NCI-H446 treated with DMSO at 0.1 percent for 48 hours (cell line): ENCODE data around the gene CNOT6L.

Experiments
- DNase-seq: peaks from one replicate; lab custom pipeline; 2025; lab: John Stamatoyannopoulos, UW

The CNOT6L gene

DNA sequence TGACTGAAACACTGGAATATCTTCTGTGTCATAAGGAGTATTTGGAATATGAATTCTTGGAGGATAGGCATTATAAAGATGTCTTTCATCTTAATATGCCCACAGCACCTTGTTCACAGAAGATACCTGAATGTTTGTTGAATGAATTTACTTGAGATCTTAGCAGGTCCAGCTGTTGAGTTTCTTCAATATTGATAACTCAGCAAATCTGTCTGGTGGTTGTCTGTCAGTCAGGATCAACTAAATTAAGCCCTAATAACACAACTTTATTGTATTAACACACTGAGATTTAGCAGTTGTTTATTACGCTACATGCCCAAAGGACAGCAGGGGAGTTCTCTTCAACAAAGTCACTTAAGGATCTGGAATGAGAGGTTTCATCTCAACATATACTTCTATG, 106.5 kb downstream of the CNOT6L start:
- no peak for DNase-seq

GRCh38 chr4:77711469-77711868, 107.7 kb downstream of the CNOT6L start:
- no peak for DNase-seq

GRCh38 chr4:77710684-77711083, 108.5 kb downstream of the CNOT6L start:
- no peak for DNase-seq

DNA sequence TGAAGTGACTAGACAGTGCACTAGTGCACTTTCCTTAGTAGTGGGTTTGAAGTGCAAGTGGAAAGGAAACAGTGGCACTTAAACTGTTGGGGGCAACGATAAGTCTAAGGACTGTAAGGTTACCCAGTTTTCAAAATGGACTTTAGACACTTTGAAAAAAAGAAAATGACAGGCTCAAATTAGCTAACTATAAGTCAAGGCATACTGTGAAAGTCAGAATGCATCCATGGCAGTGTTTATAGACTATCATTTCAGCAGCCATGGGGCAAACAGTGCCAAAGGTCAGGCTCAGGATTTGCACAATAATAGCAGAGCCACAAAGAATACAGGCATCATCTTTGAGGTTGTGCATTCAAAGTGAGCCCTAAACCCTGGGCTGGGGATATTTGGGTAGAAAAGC, 109.1 kb downstream of the CNOT6L start:
- no peak for DNase-seq

DNA sequence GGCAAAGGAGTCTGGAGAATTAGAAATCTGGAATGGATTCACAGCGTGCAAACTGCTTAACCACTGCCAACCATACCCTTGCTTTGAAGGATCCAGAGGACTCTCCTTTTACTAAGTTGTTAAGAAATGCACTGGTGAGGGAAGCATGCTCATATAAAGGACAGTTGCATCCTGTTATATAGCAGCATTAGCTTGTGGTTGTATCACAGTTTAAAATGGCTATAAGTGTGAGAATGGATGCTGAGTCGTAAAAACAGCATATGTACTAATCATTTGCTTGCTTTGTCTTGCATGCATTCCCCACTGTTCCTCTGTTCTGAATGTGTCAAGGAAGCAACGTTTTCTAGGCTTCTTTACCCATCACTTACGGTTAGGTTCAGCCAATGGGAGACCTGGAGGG, 112.5 kb downstream of the CNOT6L start:
- no peak for DNase-seq

DNA sequence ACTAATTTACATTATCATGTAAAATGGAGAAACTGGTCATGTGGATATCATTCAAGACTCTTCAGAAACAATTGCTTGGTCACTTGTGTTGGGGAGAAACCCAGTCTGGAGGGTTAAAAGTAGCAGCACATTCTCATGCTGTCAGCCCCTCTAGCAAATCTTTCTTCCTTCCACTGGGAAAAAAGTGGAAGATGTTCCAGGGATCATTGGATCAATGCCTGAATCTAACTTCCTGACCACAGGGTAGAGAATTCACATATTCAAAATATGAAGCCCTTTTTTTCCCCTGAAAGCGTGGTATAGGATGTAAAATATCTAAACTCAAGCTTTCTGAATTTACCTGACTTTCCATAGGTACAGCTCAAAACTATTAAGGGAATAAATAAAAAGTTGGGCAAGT, 115.5 kb downstream of the CNOT6L start:
- no peak for DNase-seq

DNA sequence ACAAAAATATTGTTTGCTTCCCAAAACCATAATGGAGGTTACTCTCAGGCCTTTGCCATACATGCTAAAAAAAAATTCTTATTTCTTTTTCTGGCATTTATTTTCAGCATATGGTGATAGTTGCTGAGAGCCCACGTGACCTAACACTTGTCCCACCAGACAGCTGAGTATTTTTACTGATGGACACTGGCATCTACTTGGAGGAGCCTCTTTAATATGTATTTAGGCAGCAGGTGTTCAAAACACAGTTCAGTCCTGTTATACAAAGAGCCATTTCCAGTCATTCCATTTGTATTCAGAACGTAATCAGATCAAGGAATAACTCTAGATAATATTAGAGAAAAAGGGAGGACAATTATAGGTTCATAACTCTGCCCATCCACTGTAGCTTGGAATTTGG, 118.0 kb downstream of the CNOT6L start:
- DNase-seq = no peak

GRCh38 chr4:77699731-77700210, 119.4 kb downstream of the CNOT6L start:
- no peak for DNase-seq

DNA sequence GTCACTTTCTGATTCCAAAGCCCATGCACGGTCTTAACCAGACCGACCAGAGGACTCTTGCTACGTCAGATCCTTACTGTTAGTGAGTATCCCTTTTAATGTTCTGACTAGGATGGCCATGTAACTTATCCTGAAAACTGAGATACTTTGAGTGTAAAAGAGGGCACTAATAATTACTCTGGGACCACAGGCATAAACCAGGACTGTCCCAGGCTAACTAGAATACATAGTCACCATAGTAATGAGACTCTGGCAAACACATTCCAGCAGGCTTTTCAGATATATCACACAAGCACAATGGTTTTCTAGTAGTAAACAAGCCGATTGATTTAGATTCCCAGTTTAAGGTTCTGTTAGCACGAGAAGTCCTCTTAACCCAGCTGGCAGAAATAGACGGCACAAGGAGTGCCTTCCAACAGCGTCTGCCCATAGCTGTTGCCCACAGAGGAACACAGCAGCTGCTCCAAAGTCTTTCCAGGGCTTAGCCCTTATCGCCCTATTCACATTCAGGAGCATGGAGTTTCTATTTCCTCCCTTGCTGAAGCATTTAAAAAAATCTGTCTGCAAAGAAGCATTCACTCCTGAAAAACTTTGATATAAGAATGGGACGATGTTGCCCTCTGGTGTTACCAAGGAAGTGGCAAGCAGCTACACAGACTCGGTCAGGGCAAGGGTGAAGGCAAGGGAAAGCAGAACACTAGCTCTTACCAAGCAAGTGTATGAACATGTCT, 121.1 kb downstream of the CNOT6L start:
- DNase-seq = no peak

DNA sequence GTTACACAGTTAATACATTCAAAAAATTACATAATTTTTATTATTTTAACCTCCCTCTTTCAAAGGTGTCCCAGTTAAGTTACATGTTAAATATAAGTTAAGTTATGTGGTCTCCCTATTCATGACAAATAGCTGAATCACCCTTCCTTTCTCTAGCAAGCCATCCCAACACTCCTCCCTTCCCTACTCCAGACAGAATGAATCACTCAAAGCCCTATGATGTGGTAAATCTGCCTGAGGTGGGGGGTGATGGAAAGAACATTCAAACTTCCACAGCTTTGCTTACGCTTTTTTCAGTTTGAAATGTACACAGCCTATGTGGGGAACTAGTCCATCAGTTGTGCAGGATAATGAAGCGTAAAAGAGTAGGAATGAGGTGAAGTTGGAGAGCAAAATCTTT, 123.4 kb downstream of the CNOT6L start:
- no peak for DNase-seq

- no peak for DNase-seq
Measured at GRCh38 chr4:77692847-77693432, 126.2 kb downstream of the CNOT6L start.

DNA sequence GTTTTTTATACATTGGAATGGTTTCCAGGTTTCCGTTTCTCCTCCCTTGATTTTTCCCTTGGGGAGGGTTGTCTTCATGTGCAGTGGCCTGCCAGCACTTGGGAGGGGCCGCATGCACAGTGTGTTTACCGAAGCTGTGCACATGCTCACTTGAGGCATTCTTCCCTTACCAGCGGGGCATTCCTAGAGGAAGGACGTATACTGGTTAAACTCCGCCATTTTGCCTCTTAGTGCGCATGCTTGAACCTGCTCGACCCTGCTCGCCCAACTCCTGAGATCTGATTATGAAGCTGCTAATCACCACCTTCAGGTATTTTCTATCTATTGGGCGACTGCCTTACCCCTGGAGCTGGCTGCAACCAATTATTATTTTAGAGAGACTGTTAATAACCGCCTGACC, 137.4 kb downstream of the CNOT6L start:
- DNase-seq = no peak

GRCh38 chr4:77676842-77677241, 142.3 kb downstream of the CNOT6L start:
- DNase-seq = no peak

GRCh38 chr4:77671051-77671450, 148.1 kb downstream of the CNOT6L start:
- DNase-seq = no peak

DNA sequence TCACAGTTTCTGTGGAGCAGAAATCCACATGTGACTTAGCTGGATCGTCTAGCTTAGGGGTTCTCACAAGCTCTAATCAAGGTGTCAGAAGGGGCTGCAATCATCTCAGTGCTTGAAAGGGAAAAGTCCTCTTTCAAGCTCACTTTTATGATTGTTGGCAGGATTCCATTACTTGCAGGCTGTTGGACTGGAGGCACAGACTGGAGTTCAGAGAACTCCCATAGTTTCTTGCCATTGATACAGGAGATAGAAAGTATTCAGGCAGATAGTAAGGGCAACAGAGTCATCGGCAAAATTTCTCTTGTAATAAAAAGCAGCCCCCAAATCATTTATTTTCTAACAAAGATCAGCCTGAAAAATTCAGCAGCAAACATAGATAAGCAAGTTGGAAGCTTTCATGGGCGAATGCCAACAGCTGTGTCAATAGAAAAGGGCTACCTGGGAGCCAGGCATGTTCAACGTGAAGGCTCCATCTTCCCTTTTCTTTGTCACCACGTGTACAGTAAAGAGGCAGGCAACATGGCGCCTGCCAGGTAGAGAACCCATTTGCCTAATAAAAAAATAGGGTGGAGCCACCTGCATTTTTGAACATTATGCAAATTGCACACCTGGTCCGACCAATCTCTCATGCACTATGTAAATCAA, 149.1 kb downstream of the CNOT6L start:
- no peak for DNase-seq

DNA sequence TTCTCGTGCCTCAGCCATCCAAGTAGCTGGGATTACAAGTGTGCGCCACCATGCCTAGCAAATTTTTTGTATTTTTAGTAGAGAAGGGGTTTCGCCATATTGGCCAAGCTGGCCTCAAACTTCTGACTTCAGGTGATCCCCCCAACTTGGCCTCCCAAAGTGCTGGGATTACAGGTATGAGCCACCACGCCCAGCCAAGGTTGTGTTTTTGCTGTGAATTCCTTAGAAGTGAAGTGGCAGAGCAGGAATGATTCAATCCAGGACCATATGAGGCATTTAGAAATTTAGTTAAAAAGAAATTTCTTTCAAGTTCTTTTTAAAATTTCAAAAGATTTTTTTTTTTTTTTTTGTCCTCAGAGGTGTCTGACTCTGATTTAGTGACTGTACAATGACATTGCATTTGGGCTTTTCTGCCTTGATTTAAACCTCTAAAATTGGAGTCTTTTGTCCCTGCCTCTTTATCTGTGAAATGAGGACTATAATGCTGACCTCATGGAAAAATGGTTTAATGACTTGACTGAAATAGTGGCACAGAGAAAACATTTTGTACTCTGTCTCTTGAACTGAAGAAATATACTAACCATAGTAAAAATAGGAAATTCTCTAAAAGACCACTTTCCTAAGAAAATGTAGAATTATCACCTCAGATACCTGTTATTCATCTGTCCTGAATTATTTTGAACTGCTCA, 153.6 kb downstream of the CNOT6L start:
- DNase-seq = no peak
